Lower leg skin (tissue), 4 donors: Measurements from ENCODE around the gene COL15A1. TPM values are rescaled to one million over a fixed set of nuclear protein-coding genes. Genes with fewer than 3 reads are reported as not detected.

Experiments used
- DNase-seq, 2 donors: peaks; one replicate each; pipeline ENCODE4 v3.0.0-alpha.2; 2019; ENCODE audit warnings: low spot score in 2 of 2
- H3K4me3 ChIP-seq: fragments of 200-600 bp; sonication (generic); 2 replicates; pipeline ENCODE4 v1.5.1; 2017; ENCODE audit warnings: mild to moderate bottlenecking, low read depth; ENCODE audit not compliant: poor library complexity, severe bottlenecking
- CTCF ChIP-seq, 3 donors: fragments of 450-650 bp; IDR thresholded peaks; one replicate each; pipeline ENCODE4 v1.5.1; 2016; ENCODE audit warnings: antibody characterized with exemption in 3 of 3, mild to moderate bottlenecking in 3 of 3, moderate library complexity in 2 of 3
- POLR2A ChIP-seq, 2 donors: fragments of 450-650 bp; IDR thresholded peaks; one replicate each; pipeline ENCODE4 v1.6.1; 2016 to 2017; ENCODE audit warnings: antibody characterized with exemption in 2 of 2, mild to moderate bottlenecking in 1 of 2, moderate library complexity in 1 of 2
- WGBS, 2 donors: methylation state at CpG; one replicate each; pipeline ENCODE4 v1.1.5; 2018; 5-methylcytosine and 5-hydroxymethylcytosine counted together
- intact Hi-C: fragments of 100-400 bp; cut with DNase I; formaldehyde crosslinking; loops from one replicate; pipeline ENCODE4 v1.15.0; 2023; ENCODE audit warnings: low total_unique reads
- total RNA-seq, 4 donors: library from RNA; depleted of rRNA; stranded (reverse); fragments of >200 nt; gene quantifications; one replicate each; pipeline ENCODE4 v1.1.0, GENCODE V29; 2016

COL15A1 gene
- total RNA-seq, 4 donors from 2014 or later = 2.3 to 14.1 (median 8.3) TPM

- no peak for DNase-seq
- H3K4me3 ChIP-seq = no peak overlapping the region
- intact Hi-C loops = no loop called here
- 77 to 80% methylated on average over 8 of the region's 8 CpGs for WGBS, 2 donors
- no peak for TF ChIP-seq CTCF (IDR thresholded peaks at IDR 0.05)
- no peak for TF ChIP-seq POLR2A (IDR thresholded peaks at IDR 0.05)
Measured at GRCh38 chr9:99023231-99023630, 79.5 kb downstream of the COL15A1 start.

- no peak for TF ChIP-seq CTCF (IDR thresholded peaks at IDR 0.05)
- no peak for TF ChIP-seq POLR2A (IDR thresholded peaks at IDR 0.05)
- no peak for DNase-seq
- 72 to 78% methylated on average over 1 of the region's 1 CpG for WGBS, 2 donors
- no peak overlapping the region for H3K4me3 ChIP-seq
- intact Hi-C loops = no loop called here
Measured at GRCh38 chr9:99023831-99024230, 80.1 kb downstream of the COL15A1 start.

- intact Hi-C loops = no loop called here
- DNase-seq = no peak
Measured at GRCh38 chr9:99024959-99025358, 81.3 kb downstream of the COL15A1 start.

GRCh38 chr9:99025616-99026270 lies 82.0 kb downstream of the COL15A1 start:
- no peak overlapping the region for H3K4me3 ChIP-seq
- 92 to 97% methylated on average over 6 of the region's 6 CpGs for WGBS, 2 donors
- intact Hi-C loops = no loop called here
- DNase-seq = no peak
- TF ChIP-seq POLR2A (IDR thresholded peaks at IDR 0.05) = no peak
- TF ChIP-seq CTCF (IDR thresholded peaks at IDR 0.05) = no peak

More at GRCh38 chr9:99024959-99025358, 81.3 kb downstream of the COL15A1 start:
- WGBS, 2 donors = 88 to 91% methylated on average over 6 of the region's 6 CpGs
- no peak overlapping the region for H3K4me3 ChIP-seq
- TF ChIP-seq POLR2A (IDR thresholded peaks at IDR 0.05) = no peak
- TF ChIP-seq CTCF (IDR thresholded peaks at IDR 0.05) = no peak

GRCh38 chr9:99026271-99026955 lies 82.7 kb downstream of the COL15A1 start:
- H3K4me3 ChIP-seq = no peak overlapping the region
- intact Hi-C loops = no loop called here
- no peak for DNase-seq
- TF ChIP-seq CTCF (IDR thresholded peaks at IDR 0.05) (no peak), POLR2A (IDR thresholded peaks at IDR 0.05) (no peak)
- WGBS, 2 donors = 91% methylated on average over 6 of the region's 6 CpGs
